ENCODE results near the gene BMP8A.

The BMP8A gene

GRCh38 chr1:39483276-39483675 is 8.2 kb upstream of the BMP8A start:
- TF ChIP-seq EZH2phosphoT487 (IDR thresholded peaks at IDR 0.05; ENCODE audit: low read length) (no peak), CTCF (IDR thresholded peaks at IDR 0.05; ENCODE audit: low read length) (no peak), EZH2 (optimal IDR thresholded peaks at IDR 0.05; ENCODE audit: low read depth, low read length) (no peak)
- Histone ChIP-seq H3K4me3 (ENCODE audit: low read length) (no peak overlapping the region), H3K9me2 (replicated peaks; ENCODE audit: insufficient read depth, low read length) (no peaks in the 10 kb centered on the region), H3K36me3 (replicated peaks; ENCODE audit: insufficient read depth, low read length) (peaks cover 14% of the 10 kb centered on the region), H3K27me3 (replicated peaks; ENCODE audit: insufficient read depth, low read length) (no peaks in the 10 kb centered on the region), H3K4me1 (ENCODE audit: low read length) (peaks cover 5% of the 10 kb centered on the region; the same call in 1 of the 2 replicates), H3K79me2 (ENCODE audit: low read length) (no peaks in the 10 kb centered on the region), H2AFZ (ENCODE audit: low read length) (no peak overlapping the region), H4K20me1 (ENCODE audit: insufficient read depth, low read length) (no peaks in the 10 kb centered on the region), H3F3A (ENCODE audit: insufficient read depth, low read length) (no peaks in the 10 kb centered on the region), H3K9ac (ENCODE audit: low read length) (no peak overlapping the region), H3K27ac (ENCODE audit: low read length) (no peak overlapping the region), H3K4me2 (ENCODE audit: low read depth, low read length) (no peak overlapping the region), H3K9me3 (replicated peaks; ENCODE audit: insufficient read depth, low read length) (no peaks in the 10 kb centered on the region)
- DNase-seq, result no peak

GRCh38 chr1:39484564-39484963 is 6.9 kb upstream of the BMP8A start:
- no peak overlapping the region for H3K4me2 ChIP-seq (ENCODE audit: low read depth, low read length)
- no peak overlapping the region for H3K27ac ChIP-seq (ENCODE audit: low read length)
- no peaks in the 10 kb centered on the region for H3K9me2 ChIP-seq (replicated peaks; ENCODE audit: insufficient read depth, low read length)
- no peaks in the 10 kb centered on the region for H3K27me3 ChIP-seq (replicated peaks; ENCODE audit: insufficient read depth, low read length)
- TF ChIP-seq EZH2 (optimal IDR thresholded peaks at IDR 0.05; ENCODE audit: low read depth, low read length) (no peak), CTCF (IDR thresholded peaks at IDR 0.05; ENCODE audit: low read length) (no peak), EZH2phosphoT487 (IDR thresholded peaks at IDR 0.05; ENCODE audit: low read length) (no peak)
- H3K9me3 ChIP-seq (replicated peaks; ENCODE audit: insufficient read depth, low read length), result no peaks in the 10 kb centered on the region
- peaks cover 8% of the 10 kb centered on the region; the same call in 1 of the 2 replicates for H3F3A ChIP-seq (ENCODE audit: insufficient read depth, low read length)
- H3K79me2 ChIP-seq (ENCODE audit: low read length), result no peaks in the 10 kb centered on the region; the same call in 1 of the 2 replicates
- H3K4me3 ChIP-seq (ENCODE audit: low read length), result no peak overlapping the region
- DNase-seq, result no peak
- H2AFZ ChIP-seq (ENCODE audit: low read length), result no peak overlapping the region
- H3K4me1 ChIP-seq (ENCODE audit: low read length), result peaks cover 7% of the 10 kb centered on the region; the same call in 1 of the 2 replicates
- H3K36me3 ChIP-seq (replicated peaks; ENCODE audit: insufficient read depth, low read length), result peaks cover 10% of the 10 kb centered on the region
- H3K9ac ChIP-seq (ENCODE audit: low read length), result no peak overlapping the region
- no peaks in the 10 kb centered on the region for H4K20me1 ChIP-seq (ENCODE audit: insufficient read depth, low read length)

GRCh38 chr1:39485046-39485803 is 6.2 kb upstream of the BMP8A start:
- peaks cover 8% of the 10 kb centered on the region for H3K36me3 ChIP-seq (replicated peaks; ENCODE audit: insufficient read depth, low read length)
- TF ChIP-seq CTCF (IDR thresholded peaks at IDR 0.05; ENCODE audit: low read length) (no peak), EZH2phosphoT487 (IDR thresholded peaks at IDR 0.05; ENCODE audit: low read length) (no peak), EZH2 (optimal IDR thresholded peaks at IDR 0.05; ENCODE audit: low read depth, low read length) (no peak)
- H3K4me2 ChIP-seq (ENCODE audit: low read depth, low read length), result no peak overlapping the region

More at GRCh38 chr1:39485046-39485803, 6.2 kb upstream of the BMP8A start:
- Histone ChIP-seq H4K20me1 (ENCODE audit: insufficient read depth, low read length) (no peaks in the 10 kb centered on the region), H3K27ac (ENCODE audit: low read length) (no peak overlapping the region), H3K79me2 (ENCODE audit: low read length) (peaks cover 5% of the 10 kb centered on the region), H3K9me3 (replicated peaks; ENCODE audit: insufficient read depth, low read length) (no peaks in the 10 kb centered on the region), H2AFZ (ENCODE audit: low read length) (no peak overlapping the region), H3K4me3 (ENCODE audit: low read length) (no peak overlapping the region), H3K4me1 (ENCODE audit: low read length) (peaks cover 14% of the 10 kb centered on the region), H3K9me2 (replicated peaks; ENCODE audit: insufficient read depth, low read length) (no peaks in the 10 kb centered on the region), H3K9ac (ENCODE audit: low read length) (no peak overlapping the region), H3K27me3 (replicated peaks; ENCODE audit: insufficient read depth, low read length) (no peaks in the 10 kb centered on the region), H3F3A (ENCODE audit: insufficient read depth, low read length) (peaks cover 14% of the 10 kb centered on the region; the same call in 1 of the 2 replicates)
- DNase-seq, result no peak
